GM12873 (cell line): ENCODE results near the gene ARL16.

Experiments used
- CTCF ChIP-seq: IDR thresholded peaks from 2 replicates; pipeline ENCODE4 v1.5.1; 2012; ENCODE audit warnings: low read depth, mild to moderate bottlenecking, moderate library complexity, low read length, control low read depth; ENCODE audit not compliant: insufficient read depth; ENCODE audit errors: missing control alignments

ARL16 gene

DNA sequence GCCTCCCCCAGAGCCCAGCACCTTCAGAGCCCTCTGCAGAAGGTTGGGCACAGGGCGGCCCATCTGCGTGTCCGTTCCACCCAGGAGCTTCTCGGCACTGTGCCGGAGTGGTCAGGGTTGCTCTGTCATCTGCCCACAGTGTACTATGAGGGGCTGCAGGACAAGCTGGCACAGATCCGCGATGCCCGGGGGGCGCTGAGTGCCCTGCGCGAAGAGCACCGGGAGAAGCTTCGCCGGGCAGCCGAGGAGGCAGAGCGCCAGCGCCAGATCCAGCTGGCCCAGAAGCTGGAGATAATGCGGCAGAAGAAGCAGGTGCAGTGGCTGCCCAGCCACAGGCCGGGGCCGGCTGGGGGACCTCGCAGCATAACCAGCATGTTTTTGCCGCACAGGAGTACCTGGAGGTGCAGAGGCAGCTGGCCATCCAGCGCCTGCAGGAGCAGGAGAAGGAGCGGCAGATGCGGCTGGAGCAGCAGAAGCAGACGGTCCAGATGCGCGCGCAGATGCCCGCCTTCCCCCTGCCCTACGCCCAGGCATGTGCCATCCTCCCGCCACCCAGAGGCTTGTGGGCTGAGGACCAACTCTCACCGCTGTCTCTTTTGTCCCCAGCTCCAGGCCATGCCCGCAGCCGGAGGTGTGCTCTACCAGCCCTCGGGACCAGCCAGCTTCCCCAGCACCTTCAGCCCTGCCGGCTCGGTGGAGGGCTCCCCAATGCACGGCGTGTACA is 12.8 kb upstream of the ARL16 start:
- no peak for TF ChIP-seq CTCF

DNA sequence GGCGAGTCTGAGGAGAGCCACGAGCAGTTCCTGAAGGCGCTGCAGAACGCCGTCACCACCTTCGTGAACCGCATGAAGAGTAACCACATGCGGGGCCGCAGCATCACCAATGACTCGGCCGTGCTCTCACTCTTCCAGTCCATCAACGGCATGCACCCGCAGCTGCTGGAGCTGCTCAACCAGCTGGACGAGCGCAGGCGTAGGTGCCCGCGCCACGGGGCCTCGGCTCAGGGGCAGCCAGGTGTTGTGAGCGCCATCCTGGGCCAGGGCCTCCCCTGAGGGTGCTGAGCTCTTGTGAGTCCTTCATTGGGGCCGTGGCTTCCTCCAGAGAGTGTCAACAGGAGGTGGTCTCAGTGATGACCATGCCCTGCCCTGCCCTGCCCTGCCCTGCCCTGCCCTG is 12.2 kb upstream of the ARL16 start:
- TF ChIP-seq CTCF = no peak

DNA sequence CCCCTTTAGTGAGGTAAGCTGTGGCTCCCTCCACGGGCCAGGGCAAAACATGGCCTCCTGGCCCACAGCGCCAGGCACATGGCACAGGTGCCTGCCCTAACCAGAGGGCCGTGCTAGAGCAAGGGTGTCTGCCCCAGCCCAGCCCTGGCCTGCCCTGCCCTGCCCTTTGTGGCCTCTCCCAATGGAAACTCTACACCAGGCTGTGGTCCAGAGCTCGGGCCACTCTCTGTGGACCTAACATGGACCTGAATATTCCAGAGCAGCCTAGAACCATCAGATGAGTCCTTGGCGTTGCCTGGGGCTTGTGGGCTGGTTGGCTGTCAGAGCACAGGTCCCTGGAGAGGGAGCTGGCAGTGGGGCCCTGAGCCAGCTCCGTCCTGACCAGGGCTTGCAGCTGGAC is 11.6 kb upstream of the ARL16 start:
- no peak for TF ChIP-seq CTCF

DNA sequence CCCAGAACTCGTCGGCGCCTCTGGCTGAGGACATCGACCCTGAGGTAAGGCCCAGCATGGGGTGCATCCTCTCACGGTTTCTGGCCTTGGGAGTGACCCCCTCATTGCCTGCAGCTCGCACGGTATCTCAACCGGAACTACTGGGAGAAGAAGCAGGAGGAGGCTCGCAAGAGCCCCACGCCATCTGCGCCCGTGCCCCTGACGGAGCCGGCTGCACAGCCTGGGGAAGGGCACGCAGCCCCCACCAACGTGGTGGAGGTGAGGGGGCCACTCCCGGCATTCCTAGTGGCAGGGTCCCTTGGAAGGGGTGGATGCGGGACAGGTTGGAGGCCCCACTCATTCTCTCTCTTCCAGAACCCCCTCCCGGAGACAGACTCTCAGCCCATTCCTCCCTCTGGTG is 11.2 kb upstream of the ARL16 start:
- no peak for TF ChIP-seq CTCF

DNA sequence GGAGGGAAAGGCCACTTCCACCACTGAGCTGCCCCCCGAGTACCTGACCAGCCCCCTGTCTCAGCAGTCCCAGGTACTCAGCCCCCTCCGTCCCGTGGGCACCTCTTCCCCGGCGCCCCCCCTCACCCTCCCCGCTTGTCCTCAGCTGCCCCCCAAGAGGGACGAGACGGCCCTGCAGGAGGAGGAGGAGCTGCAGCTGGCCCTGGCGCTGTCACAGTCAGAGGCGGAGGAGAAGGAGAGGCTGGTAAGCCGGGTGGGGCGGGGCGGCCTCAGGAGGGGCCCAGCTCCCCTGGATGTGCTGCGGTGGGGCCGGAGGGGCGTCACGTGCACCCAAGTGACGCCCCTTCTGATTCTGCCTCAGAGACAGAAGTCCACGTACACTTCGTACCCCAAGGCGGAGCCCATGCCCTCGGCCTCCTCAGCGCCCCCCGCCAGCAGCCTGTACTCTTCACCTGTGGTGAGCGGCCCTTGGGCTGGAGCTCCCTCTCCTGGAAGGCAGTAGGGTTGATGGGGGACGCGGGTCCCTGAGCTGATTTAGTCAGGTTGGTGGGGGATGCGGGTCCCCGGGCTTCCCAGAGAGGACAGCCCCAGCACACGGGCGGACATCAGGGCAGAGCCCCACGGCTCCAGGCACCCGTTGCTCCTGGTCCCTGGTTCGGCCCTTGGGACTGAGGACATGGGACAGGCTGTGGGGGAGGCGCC is 10.1 kb upstream of the ARL16 start:
- TF ChIP-seq CTCF = peak; percentile 9

DNA sequence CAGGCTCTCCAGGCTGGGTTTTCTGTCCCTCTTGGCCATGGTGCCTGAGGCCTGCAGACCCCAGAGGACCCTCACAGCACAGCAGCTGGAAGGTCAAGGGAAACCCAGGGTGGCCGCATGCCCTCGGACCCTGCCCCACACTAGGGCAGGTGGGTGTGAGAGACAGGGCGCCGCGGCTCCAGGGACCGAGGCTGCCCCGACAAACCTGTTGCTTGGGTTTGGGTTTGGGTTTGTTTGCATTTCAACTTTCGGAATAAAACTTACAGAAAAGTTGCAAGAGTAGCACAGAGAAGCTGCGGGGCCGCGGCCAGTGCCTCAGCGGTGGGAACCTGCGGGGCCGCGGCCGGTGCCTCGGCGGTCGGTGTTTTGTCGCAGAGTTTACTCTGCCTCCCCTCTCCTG is 8.0 kb upstream of the ARL16 start:
- no peak for TF ChIP-seq CTCF

GRCh38 chr17:81691196-81691595 is 7.6 kb upstream of the ARL16 start:
- TF ChIP-seq CTCF = no peak
